CD4-positive, alpha-beta T cell treated with Interleukin-2 at 100 ng/mL for 4 hours (primary cell): ENCODE data around the gene GDPD5.
A peak's percentile ranks its signal among the peaks of the same experiment; 100 is the strongest.

ENCODE experiments used
- DNase-seq: peaks from one replicate; pipeline ENCODE4 v3.0.0-alpha.2; 2020; ENCODE audit warnings: low spot score

The GDPD5 gene

DNA sequence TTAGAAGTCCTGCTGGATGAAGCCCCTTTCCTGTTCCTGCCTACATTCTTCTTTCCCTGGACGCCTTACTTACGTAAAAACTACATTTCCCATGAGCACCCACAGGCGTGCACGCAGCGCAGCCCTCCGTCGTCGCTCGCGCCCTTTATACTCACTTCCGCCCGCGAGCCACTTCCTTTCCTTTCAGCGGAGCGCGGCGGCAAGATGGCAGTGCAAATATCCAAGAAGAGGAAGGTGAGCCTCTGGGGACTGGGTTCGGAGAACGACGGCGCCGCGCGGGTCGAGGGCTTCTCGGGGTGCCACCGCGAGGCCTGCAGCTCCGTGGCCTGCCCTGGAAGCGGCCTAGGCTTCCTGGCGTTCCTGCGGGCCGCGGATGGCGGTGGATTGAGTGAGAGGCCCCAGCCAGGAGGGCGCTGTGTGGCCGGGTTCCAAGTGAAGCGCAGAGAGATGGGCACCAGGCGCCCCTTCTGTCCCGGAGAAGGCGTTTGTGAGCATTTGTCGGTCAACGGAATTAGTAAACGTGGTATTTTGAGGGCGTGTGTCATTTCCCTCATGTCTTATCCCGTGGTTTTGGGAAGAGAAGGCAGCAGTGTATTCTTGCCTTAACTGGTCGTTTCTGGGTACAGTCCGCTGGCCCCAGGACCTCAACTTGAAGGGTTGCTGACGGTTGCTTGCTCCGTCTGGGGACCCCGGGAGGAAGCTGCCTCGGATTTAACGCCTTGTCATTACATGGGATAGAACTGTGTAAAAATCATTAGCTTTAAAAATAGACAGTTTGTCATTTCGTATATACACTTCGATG, 126.2 kb downstream of the GDPD5 start, which contains the start of gene RPS3:
RPS3 (plus strand) TSS at position 175 of the 802 bp plus-strand sequence; CDS start at position 205, 30 bp downstream.
- peak; percentile 87 for DNase-seq

DNA sequence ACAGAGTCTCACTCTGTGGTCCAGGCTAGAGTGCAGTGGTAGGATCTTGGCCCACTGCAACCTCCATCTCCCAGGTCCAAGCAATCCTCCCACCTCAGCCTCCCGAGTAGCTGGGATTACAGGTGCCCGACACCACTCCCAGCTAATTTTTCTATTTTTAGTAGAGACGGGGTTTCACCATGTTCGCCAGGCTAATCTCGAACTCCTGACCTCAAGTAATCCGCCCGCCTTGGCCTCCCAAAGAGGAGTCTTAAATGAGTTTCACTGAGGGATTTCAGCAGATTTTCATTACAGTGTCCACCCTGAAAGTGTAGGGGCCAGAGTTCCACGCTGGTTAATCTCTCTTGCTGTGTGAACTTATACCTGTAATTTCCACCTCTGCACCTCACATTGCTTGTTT, 126.8 kb downstream of the GDPD5 start:
- DNase-seq = no peak

GRCh38 chr11:75394085-75394840, 131.5 kb downstream of the GDPD5 start:
- no peak for DNase-seq

- no peak for DNase-seq
These were observed 135.8 kb downstream of the GDPD5 start for GRCh38 chr11:75389925-75390324.

DNA sequence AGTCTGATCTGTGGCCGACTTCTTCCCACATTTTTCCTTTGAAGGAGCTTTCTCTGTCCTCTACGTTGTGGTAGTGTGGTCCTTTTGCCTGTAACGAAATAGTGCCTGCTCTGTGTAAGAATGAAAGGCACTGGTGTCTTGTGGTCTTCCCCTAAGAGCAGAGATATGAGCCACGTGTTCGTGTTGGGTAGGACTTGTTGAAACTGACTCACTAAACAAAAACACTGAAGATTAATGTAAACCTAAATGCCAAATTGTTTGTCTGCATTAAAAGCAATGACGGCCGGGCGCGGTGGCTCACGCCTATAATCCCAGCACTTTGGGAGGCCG, 136.5 kb downstream of the GDPD5 start:
- no peak for DNase-seq

- DNase-seq = peak; percentile 84
These were observed 137.1 kb downstream of the GDPD5 start for GRCh38 chr11:75388386-75389275.

GRCh38 chr11:75387736-75388294, 137.9 kb downstream of the GDPD5 start:
- DNase-seq = no peak

DNA sequence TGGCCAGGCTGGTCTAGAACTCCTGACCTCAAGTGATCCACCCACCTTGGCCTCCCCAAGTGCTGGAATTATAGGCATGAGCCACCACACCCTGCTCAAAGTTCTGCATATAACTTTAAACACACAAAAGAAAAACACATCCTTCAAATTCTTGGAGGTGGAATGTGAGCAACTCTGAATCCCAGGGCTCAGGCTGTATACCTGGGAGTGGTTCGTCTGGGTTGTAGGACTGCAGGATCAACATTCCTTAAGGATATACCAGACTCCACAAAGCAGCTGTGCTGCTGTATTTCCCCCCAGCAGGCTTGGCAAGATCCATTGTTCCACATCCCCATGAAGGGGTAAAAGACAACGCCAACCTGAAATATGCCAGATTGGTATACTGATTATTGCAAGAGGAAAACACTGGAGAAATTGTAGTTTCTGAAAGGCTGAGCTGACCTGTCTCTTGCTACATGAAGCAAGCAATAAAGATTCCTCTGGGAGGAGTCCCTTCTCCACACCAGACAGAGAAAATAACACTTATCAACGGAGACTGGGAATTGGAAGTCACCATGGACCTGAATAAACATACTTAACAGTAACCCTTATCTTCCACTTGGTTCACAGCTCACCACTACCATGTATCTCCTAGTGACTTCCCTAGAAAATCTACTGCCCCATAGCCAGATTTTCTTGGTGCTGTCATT, 138.7 kb downstream of the GDPD5 start:
- DNase-seq = no peak
